ENCODE data around the gene CX3CR1. TPM values are rescaled to one million over a fixed set of nuclear protein-coding genes. Genes with fewer than 3 reads are reported as not detected.

Gene CX3CR1
- total RNA-seq, 4 donors from 2014 or later = 0.31 to 0.94 (median 0.66) TPM

GRCh38 chr3:39254806-39255449 lies 24.9 kb downstream of the CX3CR1 start:
- no peaks in the 10 kb centered on the region for H3K36me3 ChIP-seq
- peak overlapping the region in 1 of 4 donors; percentile 34 for H3K27ac ChIP-seq
- 50% methylated on average over 2 of the region's 2 CpGs; no CpG with 5 or more reads in 1 of the 2 donors for WGBS, 2 donors (ENCODE audit: low coverage in 1 of 2)
- H3K9me3 ChIP-seq = no peaks in the 10 kb centered on the region
- TF ChIP-seq EP300 (IDR thresholded peaks at IDR 0.05) = no peak
- TF ChIP-seq CTCF (IDR thresholded peaks at IDR 0.05) = no peak
- TF ChIP-seq POLR2A (IDR thresholded peaks at IDR 0.05) = no peak
- no peak for TF ChIP-seq POLR2AphosphoS5 (IDR thresholded peaks at IDR 0.05)
- no peaks in the 10 kb centered on the region for H3K27me3 ChIP-seq
- no peak overlapping the region for H3K4me3 ChIP-seq
- H3K4me1 ChIP-seq = peaks cover 5 to 26% (median 13%) of the 10 kb centered on the region in 3 donors
- no peak for ATAC-seq

GRCh38 chr3:39251576-39251975 lies 28.3 kb downstream of the CX3CR1 start:
- peaks cover 5 to 38% (median 21%) of the 10 kb centered on the region in 3 donors for H3K4me1 ChIP-seq
- no peak overlapping the region for H3K27ac ChIP-seq
- H3K4me3 ChIP-seq = no peak overlapping the region
- WGBS, 2 donors (ENCODE audit: low coverage in 1 of 2) = 100% methylated on average over 1 of the region's 5 CpGs
- H3K9me3 ChIP-seq = no peaks in the 10 kb centered on the region
- H3K36me3 ChIP-seq = no peaks in the 10 kb centered on the region
- H3K27me3 ChIP-seq = no peaks in the 10 kb centered on the region
- ATAC-seq = no peak
- TF ChIP-seq CTCF (IDR thresholded peaks at IDR 0.05) (no peak), EP300 (IDR thresholded peaks at IDR 0.05) (no peak), POLR2A (IDR thresholded peaks at IDR 0.05) (no peak), POLR2AphosphoS5 (IDR thresholded peaks at IDR 0.05) (no peak)

GRCh38 chr3:39250116-39250747 lies 29.6 kb downstream of the CX3CR1 start:
- H3K27me3 ChIP-seq = no peaks in the 10 kb centered on the region
- WGBS, 2 donors (ENCODE audit: low coverage in 1 of 2) = 0 to 42% methylated on average over 1 to 3 of the region's 4 CpGs
- peak; percentile 87 for ATAC-seq

GRCh38 chr3:39249453-39250115 lies 30.3 kb downstream of the CX3CR1 start:
- no peak for TF ChIP-seq POLR2AphosphoS5 (IDR thresholded peaks at IDR 0.05)
- TF ChIP-seq POLR2A (IDR thresholded peaks at IDR 0.05) = no peak
- TF ChIP-seq EP300 (IDR thresholded peaks at IDR 0.05) = no peak
- no peak for TF ChIP-seq CTCF (IDR thresholded peaks at IDR 0.05)
- H3K27me3 ChIP-seq = no peaks in the 10 kb centered on the region

More at GRCh38 chr3:39250116-39250747, 29.6 kb downstream of the CX3CR1 start:
- Histone ChIP-seq H3K4me3 (no peak overlapping the region), H3K27ac (peak overlapping the region in 3 of 4 donors; percentile 64 to 82 (median 77)), H3K36me3 (no peaks in the 10 kb centered on the region), H3K4me1 (peaks cover 5 to 34% (median 18%) of the 10 kb centered on the region in 3 donors), H3K9me3 (no peaks in the 10 kb centered on the region)
- TF ChIP-seq POLR2AphosphoS5 (IDR thresholded peaks at IDR 0.05) = peak; percentile 19
- no peak for TF ChIP-seq EP300 (IDR thresholded peaks at IDR 0.05)
- no peak for TF ChIP-seq POLR2A (IDR thresholded peaks at IDR 0.05)
- peak in 1 of 4 experiments; percentile 24 for TF ChIP-seq CTCF (IDR thresholded peaks at IDR 0.05)

More at GRCh38 chr3:39249453-39250115, 30.3 kb downstream of the CX3CR1 start:
- ATAC-seq = peak; percentile 24
- Histone ChIP-seq H3K9me3 (no peaks in the 10 kb centered on the region), H3K4me1 (peaks cover 5 to 28% (median 16%) of the 10 kb centered on the region in 3 donors), H3K27ac (peak overlapping the region in 3 of 4 donors; percentile 64 to 82 (median 77)), H3K4me3 (no peak overlapping the region), H3K36me3 (no peaks in the 10 kb centered on the region)
- 22 to 51% methylated on average over 3 to 5 of the region's 6 CpGs for WGBS, 2 donors (ENCODE audit: low coverage in 1 of 2)
